Fibroblast of pulmonary artery (primary cell): Measurements from ENCODE around the gene SIGLEC9.

Experiments
- DNase-seq: peaks from one replicate; pipeline ENCODE4 v3.0.0-alpha.2; 2010; ENCODE audit warnings: low read depth
- H3K4me3 ChIP-seq: replicated peaks from 2 replicates; pipeline ENCODE4 v1.5.1; 2011; ENCODE audit warnings: low read depth, mild to moderate bottlenecking, control low read depth, low read length, moderate library complexity
- TF ChIP-seq, protein P1 (sequence below): IDR thresholded peaks from 2 replicates; pipeline ENCODE4 v1.5.1; 2011; ENCODE audit warnings: mild to moderate bottlenecking, control low read depth, low read length, inconsistent platforms; ENCODE audit errors: missing control alignments

SIGLEC9 gene

DNA sequence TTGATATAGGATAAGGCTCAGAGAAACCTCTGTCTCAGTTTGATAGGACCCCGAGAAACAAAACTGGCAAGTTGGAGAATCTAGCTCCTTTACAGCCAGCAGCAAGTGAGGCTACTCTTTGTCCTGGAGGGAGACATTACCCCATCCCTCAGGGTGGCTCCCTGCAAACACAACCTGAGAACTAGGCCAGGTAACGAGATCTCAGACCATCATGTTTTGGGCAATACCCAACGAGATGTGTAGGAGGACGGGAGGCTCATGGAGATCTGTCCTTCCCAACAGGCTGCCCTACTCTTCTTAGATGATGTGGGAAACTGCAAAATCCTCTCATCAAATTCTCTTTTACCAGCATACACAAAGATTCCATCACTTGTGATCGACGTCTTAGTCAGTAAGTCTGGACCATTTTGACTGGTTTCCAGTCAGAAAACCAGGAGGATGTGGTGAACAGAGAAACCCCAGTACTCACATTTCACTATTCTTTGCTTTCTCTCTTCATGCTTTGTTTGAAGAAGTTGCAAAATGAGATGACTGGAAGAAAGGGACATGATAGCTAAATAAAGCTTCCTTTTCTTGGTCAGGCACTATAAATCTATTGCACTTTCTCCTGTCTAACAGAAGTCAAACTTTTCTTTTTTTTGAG is 10.5 kb upstream of the SIGLEC9 start:
- no peak overlapping the region for H3K4me3 ChIP-seq
- TF ChIP-seq, protein P1, sequence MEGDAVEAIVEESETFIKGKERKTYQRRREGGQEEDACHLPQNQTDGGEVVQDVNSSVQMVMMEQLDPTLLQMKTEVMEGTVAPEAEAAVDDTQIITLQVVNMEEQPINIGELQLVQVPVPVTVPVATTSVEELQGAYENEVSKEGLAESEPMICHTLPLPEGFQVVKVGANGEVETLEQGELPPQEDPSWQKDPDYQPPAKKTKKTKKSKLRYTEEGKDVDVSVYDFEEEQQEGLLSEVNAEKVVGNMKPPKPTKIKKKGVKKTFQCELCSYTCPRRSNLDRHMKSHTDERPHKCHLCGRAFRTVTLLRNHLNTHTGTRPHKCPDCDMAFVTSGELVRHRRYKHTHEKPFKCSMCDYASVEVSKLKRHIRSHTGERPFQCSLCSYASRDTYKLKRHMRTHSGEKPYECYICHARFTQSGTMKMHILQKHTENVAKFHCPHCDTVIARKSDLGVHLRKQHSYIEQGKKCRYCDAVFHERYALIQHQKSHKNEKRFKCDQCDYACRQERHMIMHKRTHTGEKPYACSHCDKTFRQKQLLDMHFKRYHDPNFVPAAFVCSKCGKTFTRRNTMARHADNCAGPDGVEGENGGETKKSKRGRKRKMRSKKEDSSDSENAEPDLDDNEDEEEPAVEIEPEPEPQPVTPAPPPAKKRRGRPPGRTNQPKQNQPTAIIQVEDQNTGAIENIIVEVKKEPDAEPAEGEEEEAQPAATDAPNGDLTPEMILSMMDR, result no peak
- no peak for DNase-seq

DNA sequence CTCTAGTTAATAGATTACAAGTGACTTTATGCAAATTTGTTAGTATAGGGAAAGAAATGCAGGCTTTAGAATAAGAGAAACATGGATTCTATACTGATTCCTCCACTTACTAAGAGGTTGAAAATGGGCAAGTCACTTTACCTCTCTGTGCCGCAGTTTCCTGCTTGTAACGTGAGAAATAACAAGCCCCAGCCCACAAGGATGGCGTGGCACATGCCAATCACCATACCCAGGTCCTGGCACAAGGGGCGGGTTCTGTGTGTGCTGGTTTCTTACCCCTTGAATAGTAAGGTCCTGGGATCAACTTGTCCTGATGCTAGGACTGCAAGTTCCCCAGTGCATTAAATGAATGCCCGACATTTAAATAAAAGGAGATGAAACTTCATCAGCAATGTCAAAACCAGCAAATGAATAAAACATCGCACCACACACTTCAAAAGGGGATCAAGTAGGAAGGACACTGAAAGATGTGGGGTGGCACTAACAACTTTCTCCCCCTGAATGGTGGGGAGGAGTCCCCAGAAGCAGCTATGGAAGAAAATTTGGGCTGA is 7.9 kb upstream of the SIGLEC9 start:
- TF ChIP-seq, protein P1, result no peak
- no peak overlapping the region for H3K4me3 ChIP-seq
- DNase-seq, result no peak

DNA sequence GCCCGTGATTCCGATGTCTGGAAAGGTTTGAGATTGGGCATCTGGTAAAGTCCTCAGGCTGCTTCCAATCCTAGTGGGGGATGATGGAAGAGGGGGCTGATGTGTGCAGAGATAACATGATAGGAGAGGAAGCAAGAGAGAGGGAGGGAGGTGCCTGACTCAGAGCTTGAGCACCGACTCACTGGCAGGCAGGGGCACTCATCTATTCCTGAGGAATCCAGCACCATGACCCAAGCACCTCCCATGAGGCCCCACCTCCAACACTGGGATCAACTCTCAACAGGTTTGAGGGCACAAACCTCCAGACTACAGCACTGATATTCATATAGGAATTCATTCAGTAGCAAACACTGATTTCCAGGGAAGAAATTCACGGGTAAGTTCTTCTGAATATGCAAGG is 5.6 kb upstream of the SIGLEC9 start:
- no peak for DNase-seq
- H3K4me3 ChIP-seq, result no peak overlapping the region
- TF ChIP-seq, protein P1, result no peak

DNA sequence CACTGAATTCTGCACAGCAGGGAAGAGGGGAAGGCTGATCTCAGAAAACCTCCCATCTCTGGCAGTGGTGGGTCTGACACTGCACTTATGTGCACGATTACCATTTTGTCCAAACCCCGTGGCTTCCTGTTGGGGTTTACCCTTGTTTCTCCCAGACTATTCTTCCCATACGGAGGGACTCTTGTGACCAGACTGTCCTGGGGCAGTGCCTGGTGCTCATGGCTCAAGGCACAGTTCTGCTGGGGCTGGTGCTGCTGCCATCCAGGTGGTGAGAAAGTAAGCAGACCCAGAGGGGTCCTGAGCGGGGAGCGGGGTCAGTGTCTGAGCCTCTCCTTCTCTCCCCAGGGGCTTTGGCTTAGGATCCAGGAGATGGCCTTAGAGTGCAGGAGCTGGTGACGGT is 5.1 kb upstream of the SIGLEC9 start:
- TF ChIP-seq, protein P1, result no peak
- no peak overlapping the region for H3K4me3 ChIP-seq
- no peak for DNase-seq

DNA sequence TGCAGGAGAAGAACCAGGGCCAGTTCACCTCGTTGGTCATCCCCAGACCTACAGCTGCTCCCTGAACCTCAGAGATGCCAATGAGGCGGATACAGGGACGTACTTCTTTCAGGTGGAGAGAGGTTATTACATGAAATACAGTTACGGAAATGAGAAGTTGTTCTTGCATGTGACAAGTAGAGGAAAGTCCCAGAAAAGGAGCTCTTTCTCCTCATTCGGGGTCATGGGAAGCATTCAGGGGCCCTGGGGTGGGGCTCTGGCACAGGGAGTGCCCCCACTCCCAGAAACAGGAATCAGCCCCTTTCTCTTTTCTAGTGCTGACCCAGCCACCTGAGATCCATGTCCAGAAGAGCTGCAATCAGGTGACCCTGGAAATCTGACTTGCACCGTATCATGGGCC is 4.5 kb upstream of the SIGLEC9 start:
- H3K4me3 ChIP-seq, result no peak overlapping the region
- DNase-seq, result no peak
- TF ChIP-seq, protein P1, result no peak

DNA sequence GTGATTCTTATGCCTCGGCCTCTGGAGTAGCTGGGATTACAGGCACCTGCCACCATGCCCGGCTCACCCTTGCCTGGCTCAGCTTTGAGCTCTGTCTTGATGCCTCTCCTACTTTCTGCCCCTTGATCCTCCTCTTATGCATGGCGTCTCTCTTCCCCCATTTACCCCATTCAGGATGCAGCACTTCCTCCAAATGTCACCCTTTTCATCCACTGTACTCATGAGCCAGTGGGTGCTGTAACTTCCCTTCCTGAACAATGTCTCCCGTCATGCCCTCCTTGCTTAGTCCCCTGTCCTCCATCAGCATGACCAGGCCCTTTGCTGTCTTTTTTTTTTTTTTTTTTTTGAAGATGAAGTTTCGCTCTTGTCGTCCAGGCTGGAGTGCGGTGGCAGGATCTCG is 3.4 kb upstream of the SIGLEC9 start:
- TF ChIP-seq, protein P1, result no peak
- no peak for DNase-seq
- H3K4me3 ChIP-seq, result no peak overlapping the region
